T-cell (primary cell): Measurements from ENCODE around the gene PIP5K1C. TPM values are rescaled to one million over a fixed set of nuclear protein-coding genes. Genes with fewer than 3 reads are reported as not detected.

ENCODE experiments used
- ATAC-seq, 4 experiments: fragments of 200-7000 bp in 3 of 4; fragments of 150-1000 bp in 1 of 4; cut with Tn5 transposase; replicated peaks in 1 of 4; 1 replicate in 3 of 4; 2 replicates in 1 of 4; pipeline ENCODE4 v1.10.0; 2021; ENCODE audit warnings: moderate library complexity in 3 of 4, mild to moderate bottlenecking in 2 of 4, moderate number of reproducible peaks in 1 of 4
- CTCF ChIA-PET, 2 donors: fragments of 300-600 bp; sonication (Branson Sonifier 250); formaldehyde crosslinking; loops; one replicate each; lab custom pipeline; 2022; ENCODE audit warnings: antibody characterized with exemption in 2 of 2; lab: Charles Lee
- POLR2A ChIA-PET, 2 donors: fragments of 300-600 bp; sonication (Branson Sonifier 250); formaldehyde crosslinking; loops; one replicate each; lab custom pipeline; 2022; ENCODE audit warnings: antibody characterized with exemption in 2 of 2; lab: Charles Lee
- DNase-seq, 35 experiments: peaks; one replicate each; pipeline versions ENCODE4 v3.0.0 to v3.0.0-alpha.2; 2013 to 2023
- H3K27ac ChIP-seq: one replicate; pipeline ENCODE4 v1.5.1; 2013; ENCODE audit warnings: low read length
- H3K27me3 ChIP-seq, 2 experiments: replicated peaks in 1 of 2; 1 replicate in 1 of 2; 2 replicates in 1 of 2; pipeline versions ENCODE4 v1.6.1 to v1.7.0; 2013; ENCODE audit warnings: low read length in 1 of 2, mixed read lengths in 1 of 2; ENCODE audit not compliant: control insufficient read depth in 2 of 2, insufficient read depth in 2 of 2; ENCODE audit errors: extremely low read depth in 1 of 2
- H3K36me3 ChIP-seq, 2 donors: 1 replicate in 1 of 2; 2 replicates in 1 of 2; pipeline versions ENCODE4 v1.6.1 to v1.7.0; 2013; ENCODE audit warnings: low read length in 1 of 2; ENCODE audit not compliant: control insufficient read depth in 2 of 2, insufficient read depth in 1 of 2; ENCODE audit errors: extremely low read depth in 1 of 2
- H3K4me1 ChIP-seq, 2 experiments: 1 replicate in 1 of 2; 2 replicates in 1 of 2; pipeline versions ENCODE4 v1.6.1 to v1.7.0; 2013; ENCODE audit warnings: low read length in 2 of 2, mixed read lengths in 1 of 2; ENCODE audit not compliant: insufficient read depth in 2 of 2, control insufficient read depth in 1 of 2; ENCODE audit errors: extremely low read depth in 1 of 2
- H3K4me3 ChIP-seq, 2 donors: 1 replicate in 1 of 2; 2 replicates in 1 of 2; pipeline versions ENCODE4 v1.5.1 to v1.7.0; 2013; ENCODE audit warnings: mild to moderate bottlenecking in 2 of 2, low read length in 1 of 2, moderate library complexity in 1 of 2; ENCODE audit not compliant: control insufficient read depth in 1 of 2; ENCODE audit errors: extremely low read depth in 1 of 2
- H3K9me3 ChIP-seq: 2 replicates; pipeline ENCODE4 v1.7.0; 2013
- H3K27ac Mint-ChIP-seq, 2 donors: one replicate each; pipeline ENCODE4 v1.8.0; 2020 to 2021; ENCODE audit warnings: mild to moderate bottlenecking in 2 of 2, mixed read lengths in 2 of 2
- H3K27me3 Mint-ChIP-seq, 2 donors: one replicate each; pipeline ENCODE4 v1.8.0; 2021 to 2022; ENCODE audit warnings: mixed read lengths in 2 of 2
- H3K36me3 Mint-ChIP-seq: one replicate; pipeline ENCODE4 v1.8.0; 2021; ENCODE audit warnings: mixed read lengths
- H3K4me1 Mint-ChIP-seq, 3 donors: one replicate each; pipeline ENCODE4 v1.8.0; 2020 to 2022; ENCODE audit warnings: mixed read lengths in 3 of 3, mild to moderate bottlenecking in 1 of 3
- H3K4me3 Mint-ChIP-seq, 3 donors: one replicate each; pipeline ENCODE4 v1.8.0; 2020 to 2022; ENCODE audit warnings: mild to moderate bottlenecking in 3 of 3, mixed read lengths in 3 of 3, moderate library complexity in 3 of 3
- H3K9me3 Mint-ChIP-seq, 3 donors: one replicate each; pipeline ENCODE4 v1.8.0; 2020 to 2022; ENCODE audit warnings: mixed read lengths in 3 of 3
- WGBS: methylation state at CpG from one replicate; pipeline ENCODE4 v1.1.5; 2013; ENCODE audit warnings: missing lambda C conversion rate; ENCODE audit not compliant: insufficient coverage; 5-methylcytosine and 5-hydroxymethylcytosine counted together
- total RNA-seq, 35 experiments: library from RNA in 6 of 35; stranded (reverse) in 6 of 35; fragments of 120-200 nt in 1 of 35; gene quantifications; one replicate each; pipeline versions ENCODE4 v1.2.1 to v1.2.4 and lab custom pipeline; 2013 to 2026

Gene PIP5K1C
- total RNA-seq, 5 donors from 2014 or later (not counting 1 experiment from before 2014, with no cell fraction given) = 25.6 to 35.0 (median 32.1) TPM

DNA sequence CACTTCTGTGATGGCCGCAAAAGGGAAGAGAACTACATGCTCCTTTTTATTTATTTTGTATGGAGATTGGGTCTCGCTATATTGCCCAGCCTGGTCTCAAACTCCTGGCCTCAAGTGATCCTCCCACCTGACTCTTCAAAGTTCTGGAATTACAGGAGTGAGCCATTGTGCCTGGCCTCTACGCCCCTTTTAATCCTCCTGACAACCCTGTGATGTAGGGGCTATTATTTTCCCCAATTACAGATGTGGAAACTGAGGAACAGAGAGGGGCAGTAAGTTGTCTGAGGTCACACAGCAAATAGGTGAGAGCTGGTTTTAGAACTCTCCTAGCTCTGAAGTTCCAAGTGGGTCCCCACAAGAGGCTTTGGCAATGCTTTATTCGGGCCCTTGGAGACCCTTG lies 19.6 kb upstream of the PIP5K1C start:
- Histone ChIP-seq H3K9me3 (no peaks in the 10 kb centered on the region), H3K27me3 (peaks cover 8 to 45% of the 10 kb centered on the region in 2 experiments), H3K36me3 (no peaks in the 10 kb centered on the region), H3K4me1 (peaks cover 7 to 34% of the 10 kb centered on the region in 2 experiments), H3K27ac (no peak overlapping the region), H3K4me3 (no peak overlapping the region)
- ATAC-seq (no peak), DNase-seq (no peak)
- no peak overlapping the region for H3K27ac Mint-ChIP-seq
- H3K9me3 Mint-ChIP-seq = no peaks in the 10 kb centered on the region
- WGBS = no CpG with 5 or more reads among the region's 4 CpGs
- H3K36me3 Mint-ChIP-seq = no peaks in the 10 kb centered on the region
- peaks cover 0 to 4% of the 10 kb centered on the region in 2 donors for H3K27me3 Mint-ChIP-seq
- ChIA-PET POLR2A (no interaction called here), CTCF (interaction anchor here in 1 of 2 donors (0.9 kb wide), 1 partner anchor 103 kb away, joined by 4 read pairs; no protein-coding TSS in a partner anchor)
- H3K4me1 Mint-ChIP-seq = peaks cover 16 to 25% (median 16%) of the 10 kb centered on the region in 3 donors
- H3K4me3 Mint-ChIP-seq = no peak overlapping the region

DNA sequence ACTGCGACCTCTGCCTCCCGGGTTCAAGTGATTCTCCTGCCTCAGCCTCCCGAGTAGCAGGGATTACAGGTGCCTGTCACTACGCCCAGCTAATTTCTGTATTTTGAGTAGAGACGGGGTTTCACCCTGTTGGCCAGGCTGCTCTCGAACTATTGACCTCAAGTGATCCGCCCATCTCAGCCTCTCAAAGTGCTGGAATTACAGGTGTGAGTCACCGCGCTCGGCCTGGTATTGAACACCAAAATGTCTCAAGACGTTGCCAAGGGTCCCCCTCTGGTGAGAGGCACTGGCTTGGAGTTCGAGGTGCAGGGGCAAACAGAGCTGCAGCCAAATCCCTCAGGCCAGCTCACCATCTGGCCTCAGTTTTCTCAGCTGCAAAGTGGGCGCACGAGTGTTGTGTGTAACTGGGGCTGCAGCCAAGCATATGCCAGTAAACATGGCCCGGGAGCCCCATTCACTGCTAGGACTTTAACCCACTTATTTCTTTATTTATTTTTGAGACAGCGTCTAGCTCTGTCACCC lies 15.9 kb upstream of the PIP5K1C start:
- Mint-ChIP-seq H3K27me3 (no peaks in the 10 kb centered on the region), H3K36me3 (no peaks in the 10 kb centered on the region), H3K27ac (no peak overlapping the region), H3K4me1 (peaks cover 8 to 15% (median 14%) of the 10 kb centered on the region in 3 donors), H3K4me3 (no peak overlapping the region), H3K9me3 (no peaks in the 10 kb centered on the region)
- POLR2A ChIA-PET = interaction anchor here in 1 of 2 donors (0.7 kb wide), 1 partner anchor 9 kb away, joined by 6 read pairs; no protein-coding TSS in a partner anchor
- H3K4me1 ChIP-seq = peaks cover 3 to 15% of the 10 kb centered on the region in 2 experiments
- H3K36me3 ChIP-seq = no peaks in the 10 kb centered on the region
- CTCF ChIA-PET = interaction anchor here in 1 of 2 donors (0.6 kb wide), 1 partner anchor 26 kb away, joined by 3 read pairs; no protein-coding TSS in a partner anchor
- ATAC-seq = no peak
- no peak overlapping the region for H3K4me3 ChIP-seq
- no peak for DNase-seq
- no peaks in the 10 kb centered on the region for H3K9me3 ChIP-seq
- H3K27me3 ChIP-seq = peaks cover 0 to 31% of the 10 kb centered on the region in 2 experiments
- H3K27ac ChIP-seq = no peak overlapping the region
- 86% methylated on average over 10 of the region's 16 CpGs for WGBS

DNA sequence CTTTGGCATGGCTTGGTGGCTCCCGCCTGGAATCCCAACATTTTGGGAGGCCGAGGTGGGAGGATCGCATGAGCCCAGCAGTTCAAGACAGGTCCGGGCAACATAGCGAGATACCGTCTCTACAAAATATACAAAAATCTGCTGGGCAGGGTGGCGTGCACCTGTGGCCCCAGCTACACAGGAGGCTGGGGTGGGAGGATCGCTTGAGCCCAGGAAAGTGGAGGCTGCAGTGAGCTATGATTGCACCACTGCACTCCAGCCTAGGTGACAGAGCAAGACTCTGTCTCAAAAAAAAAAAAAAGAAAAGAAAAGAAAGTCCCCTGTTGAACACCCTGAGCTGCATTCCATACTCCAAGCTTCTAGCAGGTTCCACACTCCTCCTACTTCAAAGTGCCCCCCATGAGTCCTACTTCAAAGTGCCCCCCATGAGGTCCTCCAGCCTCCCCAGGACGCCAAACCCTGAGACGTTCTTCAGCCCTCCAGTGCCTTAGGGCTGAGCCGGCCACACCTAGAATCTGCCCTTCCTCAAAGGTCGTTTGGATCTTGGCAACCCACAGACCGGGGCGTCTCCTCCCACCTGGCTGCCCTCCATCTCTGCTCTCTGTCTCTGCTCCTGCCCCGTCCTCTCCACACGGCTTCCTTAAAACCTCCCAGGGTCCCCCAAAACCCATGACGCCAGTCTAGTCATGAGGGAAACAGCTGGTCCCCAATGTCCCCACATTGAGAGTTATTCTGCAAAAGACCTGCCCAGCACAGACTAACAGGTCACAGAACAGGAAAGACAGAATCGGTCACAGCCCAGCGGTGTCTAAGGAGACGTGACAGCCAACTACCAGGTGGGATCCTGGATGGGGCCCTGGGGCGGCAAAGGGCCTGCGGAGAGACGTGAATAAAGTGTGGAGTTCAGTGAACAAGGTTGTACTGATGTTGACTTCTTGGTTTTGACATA lies 12.7 kb upstream of the PIP5K1C start:
- Histone ChIP-seq H3K9me3 (no peaks in the 10 kb centered on the region), H3K36me3 (no peaks in the 10 kb centered on the region), H3K27me3 (peaks cover 0 to 30% of the 10 kb centered on the region in 2 experiments), H3K4me1 (no peaks in the 10 kb centered on the region), H3K27ac (no peak overlapping the region), H3K4me3 (no peak overlapping the region)
- ChIA-PET CTCF (interaction anchor here in 1 of 2 donors (0.6 kb wide), 1 partner anchor 17 kb away, joined by 12 read pairs; no protein-coding TSS in a partner anchor), POLR2A (no interaction called here)
- H3K27me3 Mint-ChIP-seq = peaks cover 0 to 2% of the 10 kb centered on the region in 2 donors
- no peak overlapping the region for H3K27ac Mint-ChIP-seq
- no peaks in the 10 kb centered on the region for H3K36me3 Mint-ChIP-seq
- peaks cover 3 to 6% (median 4%) of the 10 kb centered on the region in 3 donors for H3K4me1 Mint-ChIP-seq
- ATAC-seq = no peak
- no peak overlapping the region for H3K4me3 Mint-ChIP-seq
- 42% methylated on average over 20 of the region's 23 CpGs for WGBS
- DNase-seq = no peak
- no peaks in the 10 kb centered on the region for H3K9me3 Mint-ChIP-seq

DNA sequence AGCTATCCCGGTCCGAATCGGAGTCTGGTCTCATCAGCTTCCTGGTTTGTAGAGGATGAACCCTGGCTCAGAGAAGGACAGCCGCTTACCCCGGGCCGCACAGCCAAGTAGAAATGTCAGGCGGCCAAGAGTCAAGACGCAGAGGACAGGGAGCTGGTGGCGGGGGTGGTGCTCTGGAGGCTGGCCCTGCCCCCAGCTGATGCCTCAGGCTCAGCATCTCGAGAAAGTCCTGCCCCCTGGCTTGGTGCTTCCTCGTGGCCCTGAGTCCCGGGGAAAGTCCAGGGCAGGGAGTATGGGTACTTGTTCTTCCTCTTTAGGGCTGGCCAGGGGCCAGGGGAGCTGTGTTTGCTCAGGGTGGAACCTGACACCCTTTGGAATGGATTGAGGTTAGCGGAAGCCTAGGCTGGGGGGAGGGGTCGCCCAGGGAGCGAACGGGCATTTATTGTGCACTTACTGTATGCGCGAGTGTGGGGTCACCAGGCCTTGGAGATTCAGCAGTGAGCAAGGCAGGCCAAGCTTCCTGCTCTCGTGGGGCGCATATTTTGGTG lies 10.1 kb upstream of the PIP5K1C start:
- Histone ChIP-seq H3K4me1 (peaks cover 0 to 6% of the 10 kb centered on the region in 2 experiments), H3K4me3 (no peak overlapping the region), H3K27me3 (peaks cover 0 to 49% of the 10 kb centered on the region in 2 experiments), H3K9me3 (no peaks in the 10 kb centered on the region), H3K27ac (no peak overlapping the region), H3K36me3 (no peaks in the 10 kb centered on the region)
- peak in 1 of 35 experiments; percentile 42 for DNase-seq
- peaks cover 0 to 2% of the 10 kb centered on the region in 2 donors for H3K27me3 Mint-ChIP-seq
- H3K4me3 Mint-ChIP-seq = no peak overlapping the region
- no peaks in the 10 kb centered on the region for H3K36me3 Mint-ChIP-seq
- H3K27ac Mint-ChIP-seq = no peak overlapping the region
- 50% methylated on average over 18 of the region's 20 CpGs for WGBS
- H3K4me1 Mint-ChIP-seq = peaks cover 4 to 11% (median 5%) of the 10 kb centered on the region in 3 donors
- no peak for ATAC-seq
- H3K9me3 Mint-ChIP-seq = no peaks in the 10 kb centered on the region
- ChIA-PET POLR2A (no interaction called here), CTCF (interaction anchor here in 1 of 2 donors (0.6 kb wide), 1 partner anchor 1169 kb away, joined by 3 read pairs; no protein-coding TSS in a partner anchor)

DNA sequence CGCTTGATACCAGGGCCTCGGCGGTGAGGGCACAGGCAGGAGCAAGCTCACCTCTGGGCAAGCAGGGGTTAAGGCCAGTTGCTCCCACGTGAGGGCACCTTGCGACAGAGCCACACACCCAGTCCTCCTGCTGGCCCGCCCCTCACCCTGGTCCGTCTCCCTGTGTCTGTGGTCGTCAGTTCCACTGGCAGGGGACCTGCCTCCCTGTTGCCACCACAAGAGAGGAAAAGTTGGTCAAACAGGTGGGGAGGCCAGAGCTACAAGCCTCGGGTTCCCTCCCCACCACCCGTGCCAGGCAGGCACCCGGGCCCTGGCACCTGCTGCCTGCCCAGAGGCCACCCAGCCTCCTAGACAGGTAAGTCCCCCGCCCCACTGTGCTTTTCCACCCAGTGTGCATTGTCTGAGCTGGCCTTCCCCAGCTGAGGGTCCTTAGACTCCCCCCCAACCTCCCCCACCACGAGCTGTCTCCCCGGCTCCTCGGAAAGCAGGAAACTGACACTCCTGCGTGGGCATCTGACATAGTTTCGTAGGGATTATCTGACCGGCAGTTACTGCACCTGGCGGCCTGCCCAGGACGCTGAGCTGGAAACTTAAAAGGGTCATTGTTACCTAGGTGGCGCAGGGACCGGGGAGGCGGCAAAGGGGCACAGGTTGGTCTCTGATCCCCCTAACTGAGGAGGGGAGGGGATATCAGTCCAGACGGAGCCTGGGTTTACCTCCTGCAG lies 8.1 kb upstream of the PIP5K1C start, which contains the start of gene TJP3:
Gene TJP3 (plus strand): TSS at position 178 of the 725 bp plus-strand sequence. CDS start 20,049 bp downstream, outside the sequence.
- H3K27me3 Mint-ChIP-seq = peaks cover 0 to 4% of the 10 kb centered on the region in 2 donors
- DNase-seq (no peak), ATAC-seq (no peak)
- peaks cover 0 to 6% of the 10 kb centered on the region in 2 experiments for H3K4me1 ChIP-seq
- H3K4me3 Mint-ChIP-seq = no peak within 1 kb of the TSS
- H3K9me3 Mint-ChIP-seq = no peaks in the 10 kb centered on the region
- H3K27ac ChIP-seq = no peak within 1 kb of the TSS
- CTCF ChIA-PET = interaction anchor here in 1 of 2 donors (0.6 kb wide), 2 partner anchors 14 to 881 kb away, joined by 3 to 14 read pairs; no protein-coding TSS in a partner anchor
- no peaks in the 10 kb centered on the region for H3K9me3 ChIP-seq
- POLR2A ChIA-PET = interaction anchor here in 1 of 2 donors (0.7 kb wide), 1 partner anchor 13 kb away, joined by 3 read pairs; no protein-coding TSS in a partner anchor
- no peaks in the 10 kb centered on the region for H3K36me3 Mint-ChIP-seq
- H3K27ac Mint-ChIP-seq = no peak within 1 kb of the TSS
- H3K4me3 ChIP-seq = no peak within 1 kb of the TSS
- WGBS = 33% methylated on average over 19 of the region's 24 CpGs
- H3K27me3 ChIP-seq = peaks cover 0 to 59% of the 10 kb centered on the region in 2 experiments
- no peaks in the 10 kb centered on the region for H3K36me3 ChIP-seq
- peaks cover 4 to 11% (median 5%) of the 10 kb centered on the region in 3 donors for H3K4me1 Mint-ChIP-seq
